OCI-M2 (cell line): ENCODE data around the gene DUOX1.
"Not testable (repeated sequence)": the region's sequence is repeated elsewhere in the genome, so short reads cannot be mapped to it uniquely, and the experiment has no call there.

ENCODE experiments used
- DNase-seq: peaks from one replicate; lab custom pipeline; 2025; ENCODE audit not compliant: unreplicated experiment; lab: John Stamatoyannopoulos, UW

Gene DUOX1

DNA sequence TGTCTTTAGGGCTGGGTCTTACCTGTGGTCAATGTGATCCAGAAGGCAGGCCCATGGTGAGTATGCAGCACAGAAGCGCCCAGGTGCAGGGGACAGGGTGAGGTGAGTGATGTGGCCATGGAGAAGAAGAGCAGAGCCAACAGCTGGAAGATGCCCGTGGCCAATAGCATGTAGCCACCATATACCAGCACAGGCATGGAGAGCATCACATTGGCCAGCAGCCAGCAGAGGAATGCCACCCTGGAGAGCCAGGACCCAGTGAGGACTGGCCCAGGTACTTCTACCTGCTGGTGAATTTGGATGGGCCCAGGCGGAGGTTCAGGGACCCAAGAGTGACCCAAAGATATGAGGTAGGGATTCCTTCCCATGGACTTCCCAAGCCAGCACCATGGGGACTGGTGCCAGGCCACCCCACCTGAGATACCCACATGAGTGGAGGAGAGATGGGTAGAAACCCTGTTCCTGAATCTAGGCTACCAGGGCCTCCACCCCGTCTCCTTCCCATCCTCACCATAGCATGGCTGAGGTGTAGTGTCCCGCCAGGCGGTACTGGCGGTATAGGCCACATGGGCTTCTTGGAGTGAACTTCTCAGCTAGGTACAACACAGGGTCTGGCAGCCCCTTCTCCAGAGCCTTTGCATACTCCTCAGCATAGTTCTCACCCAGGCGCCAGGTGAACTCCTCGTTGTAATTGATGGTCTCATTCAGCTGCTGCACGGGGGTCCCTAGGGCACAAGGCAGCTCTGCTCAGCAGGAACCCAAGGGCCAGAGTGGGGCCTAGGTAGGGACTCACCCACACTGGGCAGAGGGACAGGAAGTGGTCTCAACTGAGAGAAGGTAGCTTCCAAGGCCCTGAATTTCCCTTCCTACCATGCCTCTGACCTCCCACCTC lies 9.5 kb upstream of the DUOX1 start:
- no peak for DNase-seq

GRCh38 chr15:45121020-45121419 lies 8.8 kb upstream of the DUOX1 start:
- DNase-seq = no peak

DNA sequence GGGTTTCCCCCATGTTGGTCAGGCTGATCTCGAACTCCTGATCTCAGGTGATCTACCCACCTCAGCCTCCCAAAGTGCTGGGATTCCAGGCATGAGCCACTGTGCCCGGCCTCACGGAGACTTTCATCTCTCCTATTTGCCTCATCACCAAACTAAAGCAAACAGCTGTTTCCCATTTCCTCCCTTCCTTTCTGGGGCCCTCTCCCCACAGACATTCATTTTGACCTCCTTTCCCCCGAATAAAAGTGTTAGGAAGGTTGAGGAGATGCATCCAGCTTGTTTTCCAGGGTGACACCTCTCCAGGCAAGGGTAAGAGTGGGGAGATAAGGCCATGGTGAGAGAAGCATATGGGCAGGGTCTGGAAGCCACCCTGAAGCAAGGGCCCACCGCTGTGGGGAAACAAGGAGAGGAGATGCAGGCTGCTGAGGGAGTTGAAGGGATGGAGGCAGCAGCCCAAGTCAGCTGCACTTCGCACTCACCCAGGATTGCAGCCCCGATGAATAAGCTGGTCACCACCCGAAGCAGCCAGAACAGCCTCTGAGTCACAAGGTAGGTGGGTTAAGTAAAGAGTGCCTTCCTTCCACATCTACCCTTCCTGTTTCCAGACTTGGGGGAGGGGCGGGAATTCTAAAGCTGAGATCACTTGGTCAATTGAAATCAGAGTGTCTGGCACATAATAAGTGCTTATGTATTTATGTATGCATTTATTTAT lies 7.9 kb upstream of the DUOX1 start:
- no peak for DNase-seq

DNA sequence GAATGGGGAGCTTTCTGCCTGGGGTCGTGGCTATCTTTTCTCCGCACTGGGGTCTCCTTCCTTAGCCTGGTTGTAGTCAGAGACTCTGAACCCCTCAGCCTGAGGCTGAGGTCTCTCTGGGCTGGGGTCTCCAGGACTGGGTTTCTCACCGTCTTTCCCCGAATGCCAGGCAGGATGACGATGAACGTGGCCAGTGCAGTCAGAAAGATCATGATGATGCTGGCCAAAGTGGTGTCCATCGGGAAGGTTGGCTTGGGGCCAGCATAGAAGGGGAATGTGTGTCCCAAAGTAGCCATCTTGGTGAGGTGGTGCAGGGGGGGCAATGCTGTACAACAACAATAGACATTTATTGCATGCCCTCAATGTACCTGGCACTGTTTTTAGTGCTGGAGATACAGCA lies 7.1 kb upstream of the DUOX1 start:
- DNase-seq = no peak

DNA sequence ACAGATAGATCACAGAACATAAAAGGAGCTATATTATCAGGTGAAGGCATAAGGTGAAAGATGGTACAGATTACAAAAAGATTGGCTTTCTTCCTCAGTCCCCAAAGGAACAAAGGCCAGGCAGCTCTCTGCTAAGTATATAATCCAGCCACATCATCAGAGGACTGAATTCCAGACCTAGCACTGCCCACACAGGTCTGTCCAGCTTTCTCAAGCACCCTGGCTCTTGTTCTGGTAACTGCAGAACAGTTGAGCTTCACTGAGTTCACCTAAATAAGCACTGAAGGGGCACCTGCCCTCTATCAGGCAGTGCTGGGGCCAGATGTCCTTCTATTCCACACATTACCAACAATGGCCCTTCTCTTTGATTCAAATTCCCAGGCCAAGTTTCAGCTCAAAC lies 6.4 kb upstream of the DUOX1 start:
- no peak for DNase-seq

- DNase-seq = no peak
These were observed 3.1 kb upstream of the DUOX1 start for GRCh38 chr15:45126535-45127158.

DNA sequence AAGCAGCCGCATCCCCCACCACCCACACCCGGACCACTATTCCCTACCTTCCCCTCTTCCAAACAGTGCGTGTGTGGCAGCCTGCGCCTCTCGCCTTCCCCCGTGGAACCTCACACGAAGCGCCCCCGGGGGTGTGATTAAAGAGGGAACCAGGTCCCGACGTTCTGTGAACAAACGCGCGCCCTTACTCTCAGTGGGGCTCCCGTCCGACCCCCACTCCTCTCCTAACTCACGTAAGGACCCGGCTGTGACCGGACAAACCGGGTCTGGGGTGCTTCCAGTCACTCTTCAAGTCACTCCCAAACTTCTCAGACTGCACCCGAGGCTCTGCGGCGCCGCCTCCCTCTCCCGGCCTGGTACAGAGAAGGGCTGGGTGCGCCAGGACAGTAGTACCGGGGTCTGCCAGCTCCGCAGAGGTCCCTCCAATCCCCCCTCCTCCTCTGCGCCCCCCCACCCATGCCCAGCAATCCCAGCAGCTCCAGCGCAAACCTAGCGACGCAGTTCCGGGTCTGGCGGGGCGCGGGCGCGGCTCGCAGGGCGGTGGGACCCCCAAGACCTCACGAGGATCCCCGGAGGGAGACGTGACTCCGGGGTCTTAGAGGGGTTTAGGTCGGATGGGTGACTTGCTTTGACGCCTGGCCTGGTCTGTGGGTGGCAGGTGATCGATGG lies 689 bp upstream of the DUOX1 start:
- no peak for DNase-seq

DNA sequence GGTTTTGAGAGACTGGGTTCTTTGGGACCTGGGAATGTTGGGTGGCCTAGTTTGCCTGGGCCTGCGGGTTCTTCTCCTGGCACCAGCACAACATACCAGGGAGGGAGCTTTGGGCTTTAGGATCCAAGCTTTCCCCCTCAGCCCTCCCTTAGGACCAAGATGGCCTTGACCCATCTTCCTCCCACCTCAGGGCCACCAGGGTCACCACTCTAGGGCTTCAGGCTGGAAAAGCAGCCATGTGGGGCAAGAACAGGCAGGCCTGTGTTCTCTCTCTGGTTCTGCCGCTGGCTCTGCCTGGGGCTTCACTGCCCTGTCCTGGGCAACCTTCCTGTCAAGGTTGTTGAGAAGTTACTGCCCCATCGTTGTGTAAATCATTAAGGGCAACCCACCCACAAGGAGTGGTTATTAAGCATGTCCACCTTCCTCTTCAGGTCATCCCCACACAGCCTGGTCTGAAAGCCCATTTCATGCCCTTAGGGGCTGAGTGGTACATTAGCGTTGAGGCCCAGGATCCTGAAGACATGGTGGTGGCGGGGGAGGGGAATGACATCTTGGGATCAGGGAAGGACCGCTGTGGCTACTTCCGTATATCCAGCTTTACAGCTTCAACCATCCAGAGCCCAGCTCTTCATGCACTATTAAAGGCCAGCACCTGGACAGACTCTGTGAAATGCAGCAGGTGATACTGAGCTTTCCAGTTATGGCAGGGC lies 652 bp downstream of the DUOX1 start:
- DNase-seq = no peak

DNA sequence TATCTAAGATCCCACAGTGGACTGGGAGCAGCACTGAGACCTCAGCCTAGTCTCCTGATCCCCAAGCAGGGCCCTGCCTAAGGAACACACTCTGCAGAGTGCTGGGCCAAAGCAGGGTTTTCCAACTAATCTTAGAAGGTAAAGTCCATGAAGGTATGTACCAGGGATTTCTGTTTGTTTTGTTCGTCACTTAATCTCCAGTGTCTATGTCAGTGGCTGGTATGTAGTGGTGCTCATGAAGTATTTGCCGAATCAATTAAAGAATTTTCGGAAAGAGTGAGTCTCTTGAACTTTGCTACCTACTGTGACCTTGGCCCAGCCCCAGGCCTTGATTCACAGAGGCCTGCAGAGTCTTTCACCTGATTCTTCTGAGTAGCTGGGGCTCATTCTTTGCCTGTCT lies 1.7 kb downstream of the DUOX1 start:
- no peak for DNase-seq

DNA sequence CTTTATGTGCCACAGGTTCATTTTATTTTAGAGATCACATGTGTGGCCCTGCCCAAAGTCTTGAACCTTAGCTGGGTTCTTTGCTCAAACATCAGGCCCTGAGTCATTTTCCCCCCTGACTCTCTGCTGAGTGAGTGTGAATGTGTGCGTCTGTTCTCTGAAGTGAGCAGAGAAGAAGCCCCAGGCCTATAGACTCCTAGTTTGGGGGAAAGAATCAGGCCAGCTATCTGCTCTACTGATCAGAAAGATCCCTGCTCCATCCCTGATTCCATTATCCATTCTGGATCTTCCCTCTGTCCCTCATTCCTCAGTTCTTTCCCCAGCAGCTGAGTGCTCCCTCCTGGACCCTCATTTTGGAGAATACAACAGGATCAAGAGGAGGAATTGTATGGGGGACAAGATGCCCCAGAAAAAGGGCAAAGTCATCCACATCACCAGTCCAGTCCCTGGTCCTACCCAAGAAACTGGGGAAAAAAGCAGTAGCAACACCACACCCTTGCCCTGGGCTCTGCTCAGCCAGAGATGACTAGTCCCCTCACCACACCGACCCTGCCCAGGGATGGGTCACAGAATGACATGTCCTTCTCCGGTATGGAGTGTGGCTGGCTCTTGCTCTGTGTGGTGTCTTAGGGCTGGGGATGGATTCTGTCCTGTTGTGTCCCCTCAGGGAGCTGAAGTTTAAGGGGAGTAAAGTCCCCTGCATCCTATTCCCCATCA lies 3.2 kb downstream of the DUOX1 start:
- no peak for DNase-seq

DNA sequence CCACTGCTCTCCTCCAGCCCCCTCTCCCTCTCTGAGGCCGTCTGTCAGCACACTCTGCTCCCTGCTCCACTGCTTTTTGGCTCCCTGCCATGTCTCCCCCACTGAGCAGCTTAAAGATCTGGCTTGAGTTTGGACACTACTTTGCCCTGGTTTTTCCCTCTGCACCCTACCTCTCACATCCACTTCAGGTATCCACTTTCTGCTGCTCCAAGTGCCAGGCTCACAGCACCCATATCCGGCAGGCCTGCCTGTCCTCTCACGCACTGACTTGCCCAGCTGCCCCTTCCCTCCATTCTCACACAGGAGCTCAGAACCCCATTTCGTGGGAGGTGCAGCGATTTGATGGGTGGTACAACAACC lies 3.7 kb downstream of the DUOX1 start:
- DNase-seq = no peak

- DNase-seq = no peak
These were observed 4.3 kb downstream of the DUOX1 start for GRCh38 chr15:45134046-45134445.

- DNase-seq = no peak
These were observed 5.1 kb downstream of the DUOX1 start for GRCh38 chr15:45134682-45135604.

DNA sequence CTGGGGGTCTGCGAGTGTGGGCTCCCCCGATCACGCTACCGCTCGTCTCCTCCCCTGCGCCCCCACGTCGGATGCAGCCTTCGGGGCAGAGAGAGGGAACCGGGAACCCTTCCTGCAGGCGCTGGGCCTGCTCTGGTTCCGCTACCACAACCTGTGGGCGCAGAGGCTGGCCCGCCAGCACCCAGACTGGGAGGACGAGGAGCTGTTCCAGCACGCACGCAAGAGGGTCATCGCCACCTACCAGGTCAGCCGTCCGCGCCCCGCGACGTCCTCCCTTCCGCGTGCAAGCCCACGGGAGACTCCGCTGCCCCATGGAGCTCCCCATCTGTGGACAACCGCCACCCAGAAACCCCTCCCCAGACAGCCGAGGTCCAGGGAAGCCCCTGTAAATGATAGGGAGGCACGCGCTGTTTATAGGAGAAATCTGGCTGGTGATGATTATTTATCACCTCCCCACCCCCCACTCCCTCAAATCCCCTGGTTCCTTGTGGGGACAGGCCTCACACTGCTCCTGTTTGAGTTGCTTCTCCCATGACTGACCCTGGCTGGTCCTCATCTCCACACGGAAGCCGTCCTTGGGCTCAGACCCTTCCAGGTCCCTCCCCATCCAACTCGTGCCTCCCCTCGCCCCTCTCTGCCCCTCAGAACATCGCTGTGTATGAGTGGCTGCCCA lies 6.0 kb downstream of the DUOX1 start:
- not testable (repeated sequence) for DNase-seq

DNA sequence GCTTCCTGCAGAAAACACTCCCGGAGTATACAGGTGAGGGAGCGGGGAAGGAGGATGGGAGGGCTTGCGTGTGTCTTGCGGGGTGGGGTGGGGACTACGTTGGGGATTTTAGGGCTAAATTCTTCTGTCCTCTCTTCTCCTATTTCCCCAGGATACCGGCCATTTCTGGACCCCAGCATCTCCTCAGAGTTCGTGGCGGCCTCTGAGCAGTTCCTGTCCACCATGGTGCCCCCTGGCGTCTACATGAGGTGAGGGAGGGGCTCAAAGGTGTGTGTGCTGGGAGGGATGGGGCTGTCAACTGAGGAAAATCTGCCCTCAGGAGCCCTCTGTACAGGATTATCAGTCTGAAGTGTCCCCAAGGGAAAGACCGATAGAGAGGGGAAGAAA lies 6.6 kb downstream of the DUOX1 start:
- no peak for DNase-seq

- no peak for DNase-seq
These were observed 7.9 kb downstream of the DUOX1 start for GRCh38 chr15:45137703-45138102.

DNA sequence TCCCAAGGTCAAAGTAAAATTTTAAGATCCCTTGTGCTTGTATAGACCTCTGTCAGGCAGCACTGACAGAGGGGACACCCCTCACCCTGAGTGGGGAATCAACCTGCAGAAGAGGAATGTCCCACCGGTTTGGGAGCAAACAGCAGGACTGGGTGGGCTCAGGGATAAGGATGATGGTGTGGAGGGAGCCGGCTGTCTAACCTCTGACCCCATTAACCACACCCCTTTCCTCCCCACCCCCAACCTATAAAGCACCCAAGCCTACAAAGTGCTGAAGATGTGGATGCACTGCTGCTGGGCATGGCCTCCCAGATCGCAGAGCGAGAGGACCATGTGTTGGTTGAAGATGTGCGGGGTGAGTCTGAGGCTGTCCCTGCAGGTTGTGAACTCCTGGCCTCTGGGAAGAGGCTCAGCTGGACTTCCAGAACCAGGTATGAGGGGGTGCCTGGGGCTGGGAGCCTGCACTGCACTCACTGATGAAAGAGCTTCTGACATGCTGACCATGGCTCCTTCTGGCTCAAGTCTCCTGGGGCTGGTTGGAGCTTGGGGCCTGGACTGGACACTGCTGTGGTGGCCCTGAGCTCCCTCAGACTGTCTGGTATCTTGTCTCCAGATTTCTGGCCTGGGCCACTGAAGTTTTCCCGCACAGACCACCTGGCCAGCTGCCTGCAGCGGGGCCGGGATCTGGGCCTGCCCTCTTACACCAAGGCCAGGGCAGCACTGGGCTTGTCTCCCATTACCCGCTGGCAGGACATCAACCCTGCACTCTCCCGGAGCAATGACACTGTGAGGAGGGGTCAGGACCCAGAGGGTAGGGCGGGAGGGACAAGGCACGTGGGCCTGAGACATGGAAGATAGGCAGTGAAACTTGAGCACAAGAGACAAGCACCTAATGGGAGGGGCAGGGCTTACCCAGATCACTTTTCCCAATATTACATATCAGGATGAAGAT lies 9.3 kb downstream of the DUOX1 start:
- no peak for DNase-seq

- DNase-seq = no peak
These were observed 10.0 kb downstream of the DUOX1 start for GRCh38 chr15:45139770-45140169.
